Left colon (tissue), 2 donors: ENCODE results near the gene ADSS1. TPM values are rescaled to one million over a fixed set of nuclear protein-coding genes. Genes with fewer than 3 reads are reported as not detected.

Experiments used
- ATAC-seq: fragments of 200-7000 bp; cut with Tn5 transposase; one replicate; pipeline ENCODE4 v1.9.1; 2020; ENCODE audit warnings: mild to moderate bottlenecking, moderate library complexity
- DNase-seq, 2 donors: peaks; one replicate each; pipeline ENCODE4 v3.0.0-alpha.2; 2020
- intact Hi-C, 2 donors: fragments of 100-400 bp; cut with DNase I in 1 of 2; cut with micrococcal nuclease in 1 of 2; formaldehyde crosslinking; loops; one replicate each; pipeline versions ENCODE4 v1.11.2 to v1.14.0; 2022; cut with DNase I, micrococcal nuclease
- total RNA-seq, 2 donors: library from RNA; stranded (reverse); fragmentation: NEBNext Ultra II Directional; extraction: Animal tissue kit (Norgen Biotek cat#: 25700); gene quantifications; one replicate each; pipeline ENCODE4 v1.2.1, GENCODE V29; 2021
- donor health status: DM: no; HTN: no; CAD: no.
- donor health status: DM: yes; HTN: yes; CAD: no.

ADSS1 gene
- total RNA-seq, 2 donors from 2014 or later = 3.3 to 4.4 TPM

DNA sequence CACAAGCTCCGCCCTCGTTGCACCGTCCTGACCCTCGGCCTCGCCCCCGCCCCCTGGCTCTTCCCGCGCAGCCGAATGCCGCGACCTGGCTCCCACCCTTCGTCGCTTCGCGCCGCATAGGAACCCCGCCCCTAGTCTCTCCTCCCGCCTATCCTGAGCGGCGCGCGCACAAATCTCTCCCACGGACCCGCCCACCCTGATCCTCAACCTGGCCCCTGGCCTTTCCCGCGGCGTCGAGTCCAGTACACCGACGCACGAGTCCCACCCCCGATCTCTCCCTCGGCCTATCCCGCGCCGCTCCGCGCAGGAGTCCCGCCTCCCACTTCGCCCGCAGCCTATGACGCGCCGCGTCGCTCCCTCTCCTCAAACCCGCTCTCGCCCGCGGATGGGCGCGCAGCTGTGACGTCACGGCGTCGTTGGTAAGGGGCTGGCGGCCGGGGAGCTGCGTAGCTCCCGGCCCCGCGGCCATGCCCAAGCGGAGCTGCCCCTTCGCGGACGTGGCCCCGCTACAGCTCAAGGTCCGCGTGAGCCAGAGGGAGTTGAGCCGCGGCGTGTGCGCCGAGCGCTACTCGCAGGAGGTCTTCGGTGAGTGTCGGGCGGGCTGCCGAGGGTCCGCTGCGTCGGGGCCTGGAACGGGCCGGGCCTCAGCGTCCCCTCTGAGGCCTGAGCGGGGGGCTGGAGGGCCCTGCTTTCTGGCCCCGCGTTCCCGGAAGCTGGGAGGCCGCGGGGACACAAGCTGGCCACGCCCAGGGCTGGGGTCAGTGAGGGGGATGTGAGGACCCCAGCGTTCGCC is 28.9 kb downstream of the ADSS1 start, which contains the start of gene SIVA1:
Gene SIVA1 (plus strand): TSS at position 413 of the 793 bp plus-strand sequence. CDS start 55 bp downstream, at position 468.
- peak; percentile 86 for ATAC-seq
- DNase-seq = peak; percentile 100
- intact Hi-C loops = no loop called here

GRCh38 chr14:104753528-104754212 is 29.6 kb downstream of the ADSS1 start:
- DNase-seq (no peak), ATAC-seq (peak; percentile 14)
- intact Hi-C loops = no loop called here

DNA sequence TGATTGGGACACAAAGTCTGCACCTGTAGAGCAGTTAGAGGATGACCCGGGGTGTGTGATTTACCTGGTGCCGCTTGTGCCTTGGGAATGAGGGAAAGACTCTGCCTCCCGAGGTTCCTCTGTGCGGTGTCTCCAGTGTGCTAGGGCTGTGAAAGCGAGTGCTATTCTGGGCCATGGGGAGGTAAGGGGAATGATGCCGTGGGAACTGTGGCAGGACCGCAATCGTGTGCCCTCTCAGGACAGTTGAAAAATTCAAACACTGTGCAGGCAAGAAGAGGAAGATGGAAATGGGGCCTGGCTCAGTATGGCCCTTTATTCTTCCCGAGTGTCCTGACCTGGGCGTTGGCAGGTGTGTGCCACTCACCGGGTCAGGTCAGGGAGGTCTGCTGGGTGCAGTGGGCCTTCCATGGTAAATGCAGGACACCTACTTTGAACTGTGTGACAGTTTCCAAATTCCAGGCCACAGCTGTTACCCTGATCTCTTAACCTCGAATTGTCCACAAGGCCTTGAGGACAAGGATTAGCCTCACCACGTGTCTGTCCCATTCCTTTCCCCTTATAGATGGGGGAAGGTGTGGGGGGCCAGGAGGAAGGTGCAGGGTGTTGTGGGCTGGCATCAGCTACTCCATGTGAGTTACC is 30.3 kb downstream of the ADSS1 start:
- DNase-seq = no peak
- no peak for ATAC-seq
- intact Hi-C loops = no loop called here

DNA sequence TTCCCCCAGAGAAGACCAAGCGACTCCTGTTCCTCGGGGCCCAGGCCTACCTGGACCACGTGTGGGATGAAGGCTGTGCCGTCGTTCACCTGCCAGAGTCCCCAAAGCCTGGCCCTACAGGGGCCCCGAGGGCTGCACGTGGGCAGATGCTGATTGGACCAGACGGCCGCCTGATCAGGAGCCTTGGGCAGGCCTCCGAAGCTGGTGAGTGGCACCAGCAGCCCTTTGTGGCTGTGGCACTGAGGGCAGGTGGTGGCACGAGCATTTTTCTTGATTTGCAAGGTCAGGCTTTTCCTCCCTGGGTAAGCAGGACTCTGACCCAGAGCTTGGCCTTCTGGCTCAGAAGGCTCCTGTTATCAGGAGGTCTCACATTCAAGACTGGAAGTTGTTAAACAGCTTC is 31.6 kb downstream of the ADSS1 start:
- DNase-seq = no peak
- intact Hi-C loops = no loop called here
- ATAC-seq = no peak

- no peak for ATAC-seq
- DNase-seq = no peak
- intact Hi-C loops = no loop called here
Observed at GRCh38 chr14:104756477-104757237, 32.6 kb downstream of the ADSS1 start.

DNA sequence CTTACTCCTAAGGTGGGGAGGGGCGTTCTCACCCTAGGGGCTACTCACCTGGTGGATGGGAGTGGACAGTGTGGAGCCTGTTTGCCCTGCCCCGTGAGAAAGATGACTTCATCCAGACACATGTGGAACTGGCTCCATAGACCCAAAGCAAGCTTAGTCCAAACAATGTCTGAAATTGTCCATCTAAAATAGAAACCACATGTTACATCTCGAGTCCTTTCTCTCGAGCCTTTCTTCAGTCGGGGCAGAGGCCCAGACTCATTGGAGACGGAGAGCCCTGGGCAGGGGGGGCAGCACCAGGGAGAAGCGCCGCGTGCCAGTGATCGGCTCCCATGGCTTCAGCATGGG is 33.2 kb downstream of the ADSS1 start:
- DNase-seq (no peak), ATAC-seq (no peak)
- intact Hi-C loops = no loop called here

DNA sequence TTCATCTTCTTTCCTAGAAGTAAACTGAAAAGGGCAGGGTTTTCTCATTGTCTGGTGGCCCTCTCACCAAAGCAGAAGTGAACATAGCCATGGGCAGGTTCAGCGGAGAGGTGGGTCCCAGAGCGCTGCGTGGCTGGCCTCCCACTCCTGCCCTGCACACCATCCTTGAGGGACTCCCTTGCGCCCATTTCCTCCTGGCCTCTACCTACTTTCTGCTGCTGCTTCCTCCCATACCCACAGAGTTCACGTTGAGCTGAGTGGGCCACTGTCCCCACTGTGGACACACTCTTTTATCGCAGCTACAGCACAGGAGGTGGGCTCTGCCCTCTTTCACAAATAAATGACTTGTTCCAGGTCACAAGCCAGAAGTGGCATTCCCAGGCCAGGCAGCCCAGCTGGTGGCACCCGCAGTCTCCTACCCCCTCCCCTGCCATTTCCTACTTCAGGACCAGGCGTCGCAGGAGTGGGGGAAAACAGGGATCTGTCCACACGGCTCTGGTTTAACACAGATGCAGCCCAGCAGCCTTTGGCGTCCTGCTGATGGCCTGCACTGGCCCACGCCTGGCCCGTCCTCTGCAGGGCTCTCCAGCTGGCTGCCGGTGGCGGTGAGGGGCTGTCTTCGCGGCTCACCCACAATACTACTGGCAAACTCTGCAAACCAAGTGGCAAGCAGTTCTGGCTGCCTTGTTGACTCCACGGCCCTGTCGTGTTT is 33.8 kb downstream of the ADSS1 start:
- DNase-seq (no peak), ATAC-seq (no peak)
- intact Hi-C loops = no loop called here

DNA sequence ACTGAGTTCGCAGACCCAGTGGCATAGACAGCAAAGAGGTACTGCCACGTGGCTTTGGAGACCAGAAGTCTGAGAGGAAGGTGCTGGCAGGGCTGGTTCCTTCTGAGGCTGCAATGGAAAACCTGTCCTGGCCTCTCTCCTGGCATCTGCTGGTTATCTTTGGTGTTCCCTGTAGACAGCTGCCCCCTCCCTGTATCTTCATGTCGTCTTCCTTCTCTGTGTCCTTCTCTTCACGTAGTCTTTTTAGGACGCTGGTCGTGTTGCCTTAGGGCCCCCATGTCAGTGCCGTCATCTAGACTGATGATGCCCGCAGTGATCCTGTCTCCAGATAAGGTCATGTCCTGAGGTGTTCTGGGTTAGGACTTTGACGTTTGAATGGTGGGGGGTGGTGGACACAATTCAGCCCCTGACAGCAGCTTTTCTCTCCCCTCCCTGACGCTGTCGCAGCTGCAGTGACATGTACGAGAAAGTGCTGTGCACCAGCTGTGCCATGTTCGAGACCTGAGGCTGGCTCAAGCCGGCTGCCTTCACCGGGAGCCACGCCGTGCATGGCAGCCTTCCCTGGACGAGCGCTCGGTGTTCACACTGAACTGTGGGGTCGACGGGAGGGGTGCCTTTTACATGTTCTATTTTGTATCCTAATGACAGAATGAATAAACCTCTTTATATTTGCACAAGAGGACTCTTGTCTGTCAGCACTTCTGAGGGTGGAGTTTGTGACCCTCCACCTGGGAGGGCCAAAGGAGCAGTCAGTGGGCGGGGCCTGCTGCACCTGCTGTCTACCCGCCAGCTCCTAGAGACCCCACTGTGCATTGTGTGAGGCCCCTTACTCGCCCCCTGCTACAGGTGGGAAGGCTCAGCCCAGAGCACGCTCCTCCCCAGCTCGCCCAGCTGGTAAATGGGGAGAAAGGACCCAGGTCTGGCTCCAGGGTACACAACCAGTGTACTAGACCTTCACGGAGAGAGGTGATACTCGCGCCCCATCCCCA is 35.2 kb downstream of the ADSS1 start:
- intact Hi-C loops = no loop called here
- DNase-seq (no peak), ATAC-seq (no peak)

DNA sequence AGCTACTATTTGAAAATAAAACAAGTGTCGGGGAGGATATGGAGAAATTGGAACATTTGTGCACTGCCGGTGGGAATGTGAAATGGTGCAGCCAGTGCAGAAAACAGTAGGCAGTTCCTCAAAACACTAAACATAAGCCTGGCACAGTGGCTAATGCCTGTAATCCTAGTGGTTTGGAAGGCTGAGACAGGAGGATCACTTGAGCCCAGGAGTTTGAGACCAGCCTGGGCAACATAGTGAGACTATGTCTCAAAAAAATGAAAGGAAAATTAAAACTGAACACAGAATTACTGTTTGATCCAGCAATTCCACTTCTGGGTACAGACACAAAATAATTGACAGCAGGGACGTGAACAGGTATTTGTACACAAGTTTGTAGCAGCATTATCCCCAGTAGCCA is 41.5 kb downstream of the ADSS1 start:
- ATAC-seq = no peak
- DNase-seq = no peak
- intact Hi-C loops = loop anchor here in 1 of 2 donors (5.0 kb wide), 1 partner anchor 57 kb away; no protein-coding TSS in a partner anchor

- intact Hi-C loops = loop anchor here in 1 of 2 donors (5.0 kb wide), 1 partner anchor 56 kb away; no protein-coding TSS in a partner anchor
- DNase-seq = no peak
- no peak for ATAC-seq
Observed at GRCh38 chr14:104766256-104766862, 42.3 kb downstream of the ADSS1 start.

- ATAC-seq (no peak), DNase-seq (no peak)
- intact Hi-C loops = loop anchor here in 1 of 2 donors (5.0 kb wide), 1 partner anchor 55 kb away; no protein-coding TSS in a partner anchor
Observed at GRCh38 chr14:104766863-104767633, 43.0 kb downstream of the ADSS1 start.

DNA sequence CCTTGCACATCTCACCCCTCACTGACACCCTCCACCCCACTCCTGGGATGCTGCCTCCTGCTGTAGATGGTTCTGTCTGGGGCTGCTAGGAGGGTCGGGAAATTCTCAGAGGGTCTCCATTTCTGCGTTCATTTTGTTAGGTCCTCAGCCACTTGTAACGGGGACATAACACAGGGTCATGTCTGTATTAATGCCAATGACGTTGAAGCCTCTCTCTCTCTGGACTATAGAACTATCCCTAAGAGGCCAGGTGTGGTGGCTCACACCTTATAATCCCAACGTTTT is 43.5 kb downstream of the ADSS1 start:
- intact Hi-C loops = loop anchor here in 1 of 2 donors (5.0 kb wide), 1 partner anchor 55 kb away; no protein-coding TSS in a partner anchor
- no peak for ATAC-seq
- no peak for DNase-seq

- ATAC-seq (peak; percentile 87), DNase-seq (peak; percentile 79 to 91)
- intact Hi-C loops = loop anchor here in 1 of 2 donors (5.0 kb wide), 1 partner anchor 54 kb away; no protein-coding TSS in a partner anchor
Observed at GRCh38 chr14:104768437-104769323, 44.7 kb downstream of the ADSS1 start.

- ATAC-seq = no peak
- intact Hi-C loops = loop anchor here in 1 of 2 donors (5.0 kb wide), 1 partner anchor 53 kb away; no protein-coding TSS in a partner anchor
Observed at GRCh38 chr14:104769324-104770071, 45.5 kb downstream of the ADSS1 start.

More at GRCh38 chr14:104769324-104770071, 45.5 kb downstream of the ADSS1 start:
- no peak for DNase-seq
